T47D (cell line): ENCODE measurements around the gene CFI.
"Not testable (repeated sequence)": the region's sequence is repeated elsewhere in the genome, so short reads cannot be mapped to it uniquely, and the experiment has no call there.

ENCODE experiments used
- DNase-seq, 2 experiments: peaks; one replicate each; pipeline versions ENCODE4 v3.0.0 to v3.0.0-alpha.2; 2011 to 2012; ENCODE audit warnings: low read depth in 1 of 2, low spot score in 1 of 2
- JUND ChIP-seq: IDR thresholded peaks from 2 replicates; pipeline ENCODE4 v1.6.1; 2012; ENCODE audit warnings: low read depth
- in situ Hi-C: cut with HindIII; loops from 2 replicates; pipeline ENCODE4 v1.10.0; 2016; ENCODE audit warnings: low sequenced_read_pairs, low pct_unique_long_range_greater_than_20kb

CFI gene

GRCh38 chr4:109815151-109816081 is 13.6 kb upstream of the CFI start, which contains the start of gene GAR1:
GAR1 (plus strand) TSS chr4:109815762; CDS start chr4:109816165, 403 bp downstream.
- in situ Hi-C loops: no loop called here
- peak; percentile 77 to 94 for DNase-seq
- no peak for TF ChIP-seq JUND

DNA sequence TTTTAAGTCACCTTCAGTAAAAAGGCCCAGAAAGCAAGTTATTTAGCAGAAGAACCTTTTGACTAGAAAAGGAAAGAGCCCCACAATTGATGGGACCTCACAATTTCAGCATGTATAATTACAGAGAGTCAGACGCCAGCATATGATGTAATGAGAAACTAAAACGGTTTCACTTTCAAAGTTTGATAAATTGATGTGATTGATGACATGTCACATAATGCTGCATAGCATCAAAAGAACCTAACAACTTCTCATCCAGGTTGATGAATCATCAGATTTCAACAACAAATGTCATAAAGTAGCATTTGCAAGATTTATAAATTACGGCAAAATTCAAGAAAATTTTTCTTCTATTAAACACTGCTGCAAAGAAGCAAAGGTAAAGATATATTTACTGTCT is 9.9 kb upstream of the CFI start:
- in situ Hi-C loops: no loop called here
- DNase-seq: no peak
- no peak for TF ChIP-seq JUND

GRCh38 chr4:109810552-109811387 is 9.0 kb upstream of the CFI start:
- no peak for TF ChIP-seq JUND
- in situ Hi-C loops: no loop called here

GRCh38 chr4:109809655-109810054 is 7.9 kb upstream of the CFI start:
- DNase-seq: no peak
- TF ChIP-seq JUND: no peak
- in situ Hi-C loops: no loop called here

More at GRCh38 chr4:109810552-109811387, 9.0 kb upstream of the CFI start:
- DNase-seq: no peak

GRCh38 chr4:109803924-109804571 is 2.2 kb upstream of the CFI start:
- no peak for TF ChIP-seq JUND
- peak; percentile 18 to 66 for DNase-seq
- in situ Hi-C loops: no loop called here

- in situ Hi-C loops: no loop called here
Observed at GRCh38 chr4:109801099-109801789, 555 bp downstream of the CFI start.

GRCh38 chr4:109798866-109799265 is 2.9 kb downstream of the CFI start:
- TF ChIP-seq JUND: no peak
- in situ Hi-C loops: no loop called here
- peak in 1 of 2 experiments; percentile 2 for DNase-seq

More at GRCh38 chr4:109801099-109801789, 555 bp downstream of the CFI start:
- DNase-seq: no peak
- TF ChIP-seq JUND: no peak

DNA sequence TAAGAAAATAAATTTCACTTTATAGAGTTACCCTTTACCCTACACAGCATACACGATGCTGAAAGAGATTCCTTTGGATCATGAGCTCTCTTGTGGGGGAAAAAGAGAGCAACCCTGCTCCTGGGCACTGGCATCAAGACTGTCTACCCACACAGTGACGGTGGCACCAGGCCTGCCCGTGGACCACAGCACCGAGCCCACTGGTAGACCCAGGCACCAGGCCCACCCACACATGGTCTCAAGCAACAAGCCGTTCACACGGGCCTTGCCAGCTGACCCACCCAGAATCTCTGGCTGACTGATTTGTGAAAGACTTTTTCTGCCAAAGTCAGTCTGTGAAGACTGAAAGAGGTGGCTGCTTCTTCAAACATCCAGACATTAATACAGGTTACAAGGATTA is 6.7 kb downstream of the CFI start:
- no peak for DNase-seq
- in situ Hi-C loops: no loop called here
- no peak for TF ChIP-seq JUND

- no peak for TF ChIP-seq JUND
- in situ Hi-C loops: no loop called here
- no peak for DNase-seq
Observed at GRCh38 chr4:109787807-109788206, 14.0 kb downstream of the CFI start.

GRCh38 chr4:109786846-109787245 is 15.0 kb downstream of the CFI start:
- in situ Hi-C loops: no loop called here
- no peak for TF ChIP-seq JUND
- DNase-seq: no peak

DNA sequence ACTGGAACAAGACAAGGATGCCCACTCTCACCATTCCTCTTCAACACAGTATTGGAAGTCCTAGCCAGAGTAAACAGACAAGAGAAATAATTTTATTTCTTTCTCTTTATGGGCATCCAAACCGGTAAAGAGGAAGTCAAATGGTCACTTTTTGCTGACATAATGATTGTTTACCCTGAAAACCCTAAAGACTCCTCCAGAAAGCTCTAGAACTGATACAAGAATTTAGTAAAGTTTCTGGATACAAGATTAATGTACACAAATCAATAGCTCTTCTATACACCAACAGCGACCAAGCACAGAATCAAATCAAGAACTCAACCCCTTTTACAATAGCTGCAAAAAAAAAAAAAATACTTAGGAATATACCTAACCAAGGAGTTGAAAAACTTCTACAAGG is 19.7 kb downstream of the CFI start:
- in situ Hi-C loops: not testable (repeated sequence)

DNA sequence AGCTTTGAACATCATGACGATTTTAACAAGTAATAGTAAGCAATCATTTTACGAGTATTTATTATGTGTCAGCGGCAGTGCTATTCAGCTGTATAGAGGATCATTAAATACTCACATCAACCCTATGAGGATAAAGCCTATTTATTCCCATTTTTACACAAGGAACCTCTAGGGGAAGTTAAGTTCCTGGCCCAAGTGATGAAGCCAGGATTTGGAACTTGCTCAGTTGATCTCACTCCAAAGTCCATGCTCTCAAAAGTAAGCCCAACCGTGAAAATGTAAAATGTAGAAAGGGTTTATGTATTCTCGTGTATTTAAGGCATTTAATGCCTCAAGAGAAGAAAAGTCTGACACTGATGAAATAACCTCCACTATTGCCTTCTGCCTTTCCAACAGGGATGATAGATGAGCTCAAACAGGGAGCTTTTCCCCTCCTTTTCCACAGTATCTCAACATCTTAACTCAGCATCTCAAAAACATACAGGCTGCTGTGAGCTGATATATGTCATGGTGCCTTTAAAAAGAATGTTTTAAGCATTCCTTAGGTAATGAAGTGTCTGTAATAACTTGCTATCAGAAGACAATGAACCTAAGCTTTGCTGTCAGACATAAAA is 36.9 kb downstream of the CFI start:
- no peak for DNase-seq
- in situ Hi-C loops: no loop called here
- TF ChIP-seq JUND: no peak

More for the DNA sequence above, 19.7 kb downstream of the CFI start:
- DNase-seq: not testable (repeated sequence)
